NT2/D1 (cell line): ENCODE results near the gene SCAF4.

Source experiments
- SUZ12 ChIP-seq: IDR thresholded peaks from 2 replicates; pipeline ENCODE4 v1.6.1; 2011; ENCODE audit not compliant: insufficient read length, insufficient read depth; ENCODE audit errors: extremely low read depth
- YY1 ChIP-seq: IDR thresholded peaks from 2 replicates; pipeline ENCODE4 v1.6.1; 2011; ENCODE audit not compliant: insufficient read length, insufficient read depth
- ZNF274 ChIP-seq: IDR thresholded peaks from 2 replicates; pipeline ENCODE4 v1.6.1; 2011; ENCODE audit warnings: mild to moderate bottlenecking, low read depth, low read length

- TF ChIP-seq SUZ12 (no peak), ZNF274 (no peak), YY1 (no peak)
Measured at GRCh38 chr21:31713115-31713514, 18.8 kb downstream of the SCAF4 start.
